CD4-positive, alpha-beta T cell treated with Interleukin-2 at 100 ng/mL for 4 hours (primary cell): ENCODE data around the gene SLC9A3.
"Not testable (repeated sequence)": the region's sequence is repeated elsewhere in the genome, so short reads cannot be mapped to it uniquely, and the experiment has no call there.

Source experiments
- DNase-seq: peaks from one replicate; pipeline ENCODE4 v3.0.0-alpha.2; 2020; ENCODE audit warnings: low spot score

SLC9A3 gene

DNA sequence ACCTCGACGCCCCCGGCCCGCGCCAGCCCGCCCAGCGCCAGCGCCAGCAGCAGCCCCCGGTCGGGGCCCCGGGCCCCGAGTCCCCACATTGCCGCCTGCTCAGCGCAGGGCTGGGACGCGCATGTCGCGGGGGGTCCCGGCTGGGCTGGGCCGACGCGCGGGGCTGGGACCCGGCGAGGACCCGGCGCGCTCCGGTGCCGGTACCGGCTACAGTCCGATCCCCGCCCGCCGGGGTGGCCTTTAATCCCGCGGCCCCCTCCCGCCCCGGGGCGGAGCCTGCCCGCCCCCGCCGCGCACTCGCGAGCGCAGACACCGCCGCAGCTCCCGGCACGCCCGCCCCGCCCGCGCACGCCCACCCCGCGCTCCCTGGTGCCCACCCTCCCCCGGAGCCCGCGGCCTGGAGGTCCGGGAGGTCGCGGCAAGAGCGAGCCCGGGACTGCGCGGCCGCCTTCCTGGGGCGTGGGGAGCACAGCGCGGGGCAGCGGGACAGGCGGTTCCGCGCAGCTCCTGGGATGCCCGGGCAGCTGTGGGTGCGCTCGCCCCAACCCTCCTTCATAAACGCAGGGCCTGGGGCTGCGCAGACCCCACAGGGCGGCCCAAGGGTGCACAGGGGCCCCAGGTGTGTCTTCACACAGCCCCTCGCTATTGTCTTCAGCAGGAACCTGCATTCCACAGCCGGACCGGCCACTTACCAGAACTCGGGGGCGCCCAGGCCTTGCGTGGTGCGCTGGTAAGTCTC lies at the start of gene SLC9A3:
SLC9A3 (minus strand) TSS at position 216 of the 739 bp plus-strand sequence.
- no peak for DNase-seq

DNA sequence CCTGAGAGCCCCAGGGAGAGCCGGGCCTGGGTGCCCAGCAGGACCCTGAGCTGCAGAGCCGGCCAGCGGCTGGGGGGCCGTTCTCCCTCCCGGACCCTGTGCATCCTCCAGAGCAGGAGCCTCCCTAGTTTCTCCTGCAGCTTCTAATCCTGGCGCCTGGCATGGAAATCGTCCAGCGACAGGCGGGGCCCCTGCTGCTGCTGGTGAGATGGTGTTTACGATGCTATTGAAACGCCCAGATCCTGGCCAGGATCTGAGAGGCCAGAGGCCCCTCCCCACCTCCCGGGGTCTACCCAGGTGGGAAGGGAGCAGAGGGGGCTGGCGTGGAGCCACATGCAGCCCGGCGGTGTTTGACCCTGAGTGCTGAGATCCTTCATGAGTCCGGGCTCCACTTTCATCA lies 49.7 kb upstream of the SLC9A3 start:
- DNase-seq = no peak

- DNase-seq = no peak
These were observed 49.0 kb upstream of the SLC9A3 start for GRCh38 chr5:573206-573605.

- no peak for DNase-seq
These were observed 48.3 kb upstream of the SLC9A3 start for GRCh38 chr5:572398-573019.

GRCh38 chr5:571791-572190 lies 47.5 kb upstream of the SLC9A3 start:
- DNase-seq = no peak

DNA sequence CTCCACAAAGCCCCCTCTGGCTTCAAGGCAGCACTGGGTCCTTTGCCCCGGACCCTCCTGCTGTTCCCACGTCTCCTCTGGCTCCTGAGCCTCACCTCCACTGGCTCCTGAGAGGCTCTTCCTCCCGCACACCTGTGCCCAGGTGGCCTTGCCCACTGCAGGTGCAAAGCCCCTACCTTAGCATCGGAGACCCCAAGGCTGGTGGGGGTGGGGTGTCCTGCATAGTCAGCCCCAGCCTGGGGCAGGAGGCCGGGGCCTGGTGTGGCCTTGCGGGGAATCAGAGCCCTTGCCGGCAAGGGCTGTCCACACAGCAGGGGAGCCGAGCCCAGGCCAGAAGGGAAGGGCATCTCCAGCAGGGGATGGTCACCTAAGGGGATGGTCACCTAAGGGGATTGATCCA lies 46.6 kb upstream of the SLC9A3 start:
- DNase-seq = no peak

- DNase-seq = no peak
These were observed 46.2 kb upstream of the SLC9A3 start for GRCh38 chr5:570446-570845.

DNA sequence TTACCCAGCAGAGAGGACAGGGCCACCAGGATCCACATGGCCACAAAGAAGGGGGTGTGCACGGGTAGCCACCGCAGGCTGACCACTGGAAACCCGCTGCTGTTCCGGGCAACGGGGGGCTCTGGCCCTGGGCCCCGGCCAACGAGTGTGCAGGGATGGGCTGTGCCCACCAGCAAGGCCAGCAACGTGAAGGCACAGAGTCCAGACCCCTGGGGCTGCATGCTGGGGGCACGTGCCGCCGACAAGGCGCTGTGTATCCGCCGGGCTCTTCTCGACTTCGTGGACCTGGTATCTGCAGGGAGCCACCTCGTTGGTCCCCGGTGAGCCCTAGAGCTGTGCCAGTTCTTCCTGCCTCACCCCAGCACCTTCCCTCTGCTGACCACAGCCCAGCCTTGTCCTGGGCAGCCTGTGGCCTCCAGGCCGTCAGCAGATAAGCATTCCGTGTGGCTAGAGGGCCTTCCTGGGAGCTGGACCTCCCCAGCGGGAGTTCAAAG lies 45.7 kb upstream of the SLC9A3 start:
- no peak for DNase-seq

- no peak for DNase-seq
These were observed 45.2 kb upstream of the SLC9A3 start for GRCh38 chr5:569358-569867.

DNA sequence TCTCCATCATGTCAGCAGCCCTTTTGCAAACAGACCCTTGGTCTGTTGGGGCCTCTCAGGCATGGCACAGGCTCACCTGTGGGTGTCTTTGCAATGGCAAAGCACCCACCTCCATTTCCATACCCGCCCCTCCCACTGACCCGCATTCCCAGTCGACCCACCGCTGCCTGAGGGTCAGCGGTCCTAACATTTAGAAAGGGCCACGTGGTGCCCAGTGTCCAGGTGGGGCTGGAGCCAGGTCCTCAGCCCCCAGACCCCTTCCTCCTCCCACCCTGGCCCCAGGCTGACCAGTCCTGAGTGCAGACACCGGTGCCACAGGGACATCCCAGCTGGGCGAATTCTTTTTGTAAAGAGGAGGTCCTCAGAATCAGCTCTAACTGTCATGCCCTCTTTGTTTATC lies 44.6 kb upstream of the SLC9A3 start:
- DNase-seq = no peak

DNA sequence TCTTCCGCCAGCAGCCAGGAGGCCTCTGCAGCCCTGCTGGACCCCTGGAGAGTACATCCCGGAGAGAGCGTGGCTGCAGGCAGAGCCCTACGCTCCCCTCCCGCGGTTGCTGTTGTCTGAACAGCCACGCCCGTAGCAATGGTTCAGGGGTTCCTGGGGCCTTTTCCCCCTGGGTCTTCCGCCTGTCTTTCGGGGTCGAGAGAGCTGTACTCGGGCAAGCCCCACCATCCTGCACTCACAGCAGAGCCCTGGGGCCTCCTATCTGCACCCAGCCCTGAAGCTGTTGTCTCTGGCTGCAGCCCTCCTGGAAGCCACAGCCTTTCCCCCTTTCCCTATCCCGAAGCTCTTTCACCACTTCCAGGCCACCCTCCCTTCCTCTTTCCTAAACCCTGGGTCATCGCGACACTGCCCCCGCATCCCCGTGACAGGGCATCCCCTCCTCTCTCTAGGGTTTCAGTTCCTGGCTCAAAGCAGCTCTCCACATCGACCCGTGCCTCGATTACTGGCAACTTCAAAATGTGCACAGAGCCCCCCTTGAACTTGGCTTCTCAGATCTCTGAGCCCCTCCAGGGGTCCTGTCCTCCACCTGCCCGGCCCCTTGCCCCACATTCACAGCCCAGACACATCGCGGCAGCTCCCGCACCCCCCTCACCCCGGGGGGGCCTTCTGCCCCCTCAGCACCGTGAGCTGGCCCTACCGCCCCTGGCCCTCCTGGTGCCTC lies 44.0 kb upstream of the SLC9A3 start:
- no peak for DNase-seq

GRCh38 chr5:567664-568060 lies 43.4 kb upstream of the SLC9A3 start:
- no peak for DNase-seq

- DNase-seq = no peak
These were observed 42.5 kb upstream of the SLC9A3 start for GRCh38 chr5:566636-567309.

GRCh38 chr5:565782-566440 lies 41.7 kb upstream of the SLC9A3 start:
- DNase-seq = no peak

- no peak for DNase-seq
These were observed 37.2 kb upstream of the SLC9A3 start for GRCh38 chr5:561408-561807.

DNA sequence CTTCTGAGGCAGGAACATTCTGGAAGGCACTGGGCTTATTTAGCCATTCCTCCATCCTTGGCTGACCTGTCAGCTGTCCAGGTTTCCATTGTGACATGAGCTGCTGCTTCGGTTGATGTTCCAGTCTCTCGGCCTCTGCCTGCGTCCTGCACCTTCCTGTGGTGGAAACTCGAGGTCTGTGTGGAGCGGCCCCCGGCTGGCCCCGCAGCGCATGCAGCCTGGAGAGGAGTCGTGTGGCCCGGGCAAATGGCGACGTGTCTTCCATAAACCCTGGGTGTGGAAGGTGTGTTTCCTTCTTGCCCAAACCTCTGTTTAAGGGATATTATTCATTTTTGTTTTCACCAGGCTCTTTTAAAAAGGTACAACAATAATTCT lies 36.5 kb upstream of the SLC9A3 start:
- DNase-seq = no peak

- DNase-seq = no peak
These were observed 34.7 kb upstream of the SLC9A3 start for GRCh38 chr5:558871-559503.

DNA sequence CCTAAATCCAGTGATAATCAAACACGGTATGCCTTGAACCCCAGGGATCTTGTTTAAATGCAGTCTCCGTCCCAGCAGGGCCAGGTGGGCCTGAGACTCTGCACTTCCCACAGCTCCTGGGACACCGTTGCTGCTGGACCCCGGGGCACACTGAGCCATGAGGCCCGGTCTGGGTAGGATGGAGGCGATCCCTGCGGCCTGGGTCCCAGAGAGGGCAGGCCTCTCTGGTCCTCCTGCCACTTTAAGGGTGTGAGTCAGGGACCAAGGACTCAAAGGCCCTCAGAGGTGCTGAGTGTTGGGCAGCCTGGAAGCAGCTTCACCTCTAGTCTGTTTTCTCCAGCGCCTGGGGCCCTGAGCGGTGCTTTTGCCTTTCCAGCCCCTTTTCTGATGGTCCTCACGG lies 34.1 kb upstream of the SLC9A3 start:
- DNase-seq = no peak

GRCh38 chr5:557917-558316 lies 33.7 kb upstream of the SLC9A3 start:
- not testable (repeated sequence) for DNase-seq

DNA sequence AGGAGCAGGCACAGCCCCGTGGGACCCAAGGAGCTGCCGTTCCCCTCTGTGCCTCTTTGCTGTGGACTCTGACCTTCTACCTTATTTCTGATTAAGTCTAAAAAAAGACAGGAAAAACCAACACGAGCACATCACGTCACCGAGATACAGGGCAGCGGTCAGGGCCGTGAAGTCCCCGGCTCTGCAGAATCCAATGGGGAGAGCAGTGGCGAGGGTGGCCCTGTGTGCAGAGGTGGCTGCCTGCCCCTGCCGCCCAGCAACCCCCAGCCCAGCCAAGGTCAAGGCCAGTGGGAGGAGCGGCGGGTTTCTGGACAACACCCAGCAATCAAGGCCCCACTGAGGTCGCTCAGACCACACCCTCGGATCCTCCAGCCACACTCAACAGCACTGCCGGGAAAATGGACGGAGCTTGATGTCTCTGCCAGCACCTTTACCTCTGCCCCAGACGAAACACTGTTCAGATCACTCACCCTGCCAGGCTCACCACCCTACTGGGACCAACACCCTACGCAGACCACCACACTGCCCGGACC lies 32.7 kb upstream of the SLC9A3 start:
- no peak for DNase-seq

GRCh38 chr5:555058-555623 lies 30.9 kb upstream of the SLC9A3 start:
- no peak for DNase-seq
